Smooth muscle cell (in vitro differentiated cells): ENCODE data around the gene PGA3. TPM values are rescaled to one million over a fixed set of nuclear protein-coding genes. Genes with fewer than 3 reads are reported as not detected.

Experiments
- DNase-seq: peaks from one replicate; lab custom pipeline; 2025; ENCODE audit not compliant: unreplicated experiment; lab: John Stamatoyannopoulos, UW
- H2AFZ ChIP-seq: fragments of 200-600 bp; sonication (generic); 2 replicates; pipeline ENCODE4 v1.6.0; 2016; ENCODE audit warnings: antibody characterized with exemption, low read depth, mild to moderate bottlenecking
- H3F3A ChIP-seq: fragments of 200-600 bp; sonication (generic); 2 replicates; pipeline ENCODE4 v1.6.0; 2017; ENCODE audit warnings: antibody characterized with exemption, low read depth
- H3K27ac ChIP-seq: fragments of 200-600 bp; sonication (generic); 2 replicates; pipeline ENCODE4 v1.5.1; 2016; ENCODE audit warnings: low read depth, mild to moderate bottlenecking
- H3K27me3 ChIP-seq: fragments of 200-600 bp; sonication (generic); 2 replicates; pipeline ENCODE4 v1.6.1; 2016; ENCODE audit warnings: low read depth, mild to moderate bottlenecking
- H3K36me3 ChIP-seq: fragments of 200-600 bp; sonication (generic); 2 replicates; pipeline ENCODE4 v1.5.1; 2016; ENCODE audit warnings: low read depth
- H3K4me1 ChIP-seq: fragments of 200-600 bp; sonication (generic); 2 replicates; pipeline ENCODE4 v1.5.1; 2016; ENCODE audit warnings: low read depth
- H3K4me2 ChIP-seq: fragments of 200-600 bp; sonication (generic); 2 replicates; pipeline ENCODE4 v1.6.0; 2016; ENCODE audit warnings: mild to moderate bottlenecking
- H3K4me3 ChIP-seq: fragments of 200-600 bp; sonication (generic); 2 replicates; pipeline ENCODE4 v1.5.1; 2016; ENCODE audit warnings: mild to moderate bottlenecking
- H3K79me2 ChIP-seq: fragments of 200-600 bp; sonication (generic); 2 replicates; pipeline ENCODE4 v1.6.0; 2016; ENCODE audit warnings: low read depth, mild to moderate bottlenecking
- H3K9ac ChIP-seq: fragments of 200-600 bp; sonication (generic); 2 replicates; pipeline ENCODE4 v1.6.0; 2016; ENCODE audit warnings: low read depth
- H3K9me3 ChIP-seq: fragments of 200-600 bp; sonication (generic); replicated peaks from 2 replicates; pipeline ENCODE4 v1.5.1; 2016; ENCODE audit warnings: low read depth
- H4K20me1 ChIP-seq: fragments of 200-600 bp; sonication (generic); 2 replicates; pipeline ENCODE4 v1.6.0; 2016; ENCODE audit warnings: low read depth
- WGBS: methylation state at CpG from one replicate; pipeline ENCODE4 v1.1.7; 2016; ENCODE audit warnings: low lambda C conversion rate; 5-methylcytosine and 5-hydroxymethylcytosine counted together
- polyA plus RNA-seq: library from polyadenylated mRNA; unstranded; fragments of >200 nt; fragmentation: Nextera tagmentation; extraction: Ambion mirVana; gene quantifications from 2 replicates; pipeline ENCODE4 v1.2.1, GENCODE V29; 2016
- total RNA-seq: library from RNA; depleted of rRNA; stranded (reverse); fragments of >200 nt; gene quantifications from 2 replicates; pipeline ENCODE4 v1.2.3, GENCODE V29; 2014
- TF ChIP-seq, protein P1 (sequence below): fragments of 200-600 bp; sonication (generic); IDR thresholded peaks from 2 replicates; pipeline ENCODE4 v1.5.1; 2017; ENCODE audit warnings: borderline replicate concordance, mild to moderate bottlenecking, antibody characterized with exemption; ENCODE audit not compliant: insufficient read depth, poor library complexity, severe bottlenecking

Gene PGA3
- total and polyA plus RNA-seq, 2 experiments from 2014 or later: not detected

GRCh38 chr11:61168042-61168688 is 35.1 kb upstream of the PGA3 start:
- H3K36me3 ChIP-seq: no peaks in the 10 kb centered on the region
- H3K4me3 ChIP-seq: no peak overlapping the region
- no peaks in the 10 kb centered on the region for H3K79me2 ChIP-seq
- H3F3A ChIP-seq: no peaks in the 10 kb centered on the region
- TF ChIP-seq, protein P1, sequence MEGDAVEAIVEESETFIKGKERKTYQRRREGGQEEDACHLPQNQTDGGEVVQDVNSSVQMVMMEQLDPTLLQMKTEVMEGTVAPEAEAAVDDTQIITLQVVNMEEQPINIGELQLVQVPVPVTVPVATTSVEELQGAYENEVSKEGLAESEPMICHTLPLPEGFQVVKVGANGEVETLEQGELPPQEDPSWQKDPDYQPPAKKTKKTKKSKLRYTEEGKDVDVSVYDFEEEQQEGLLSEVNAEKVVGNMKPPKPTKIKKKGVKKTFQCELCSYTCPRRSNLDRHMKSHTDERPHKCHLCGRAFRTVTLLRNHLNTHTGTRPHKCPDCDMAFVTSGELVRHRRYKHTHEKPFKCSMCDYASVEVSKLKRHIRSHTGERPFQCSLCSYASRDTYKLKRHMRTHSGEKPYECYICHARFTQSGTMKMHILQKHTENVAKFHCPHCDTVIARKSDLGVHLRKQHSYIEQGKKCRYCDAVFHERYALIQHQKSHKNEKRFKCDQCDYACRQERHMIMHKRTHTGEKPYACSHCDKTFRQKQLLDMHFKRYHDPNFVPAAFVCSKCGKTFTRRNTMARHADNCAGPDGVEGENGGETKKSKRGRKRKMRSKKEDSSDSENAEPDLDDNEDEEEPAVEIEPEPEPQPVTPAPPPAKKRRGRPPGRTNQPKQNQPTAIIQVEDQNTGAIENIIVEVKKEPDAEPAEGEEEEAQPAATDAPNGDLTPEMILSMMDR: no peak
- H3K4me1 ChIP-seq: no peaks in the 10 kb centered on the region
- H3K27me3 ChIP-seq: no peaks in the 10 kb centered on the region
- no peaks in the 10 kb centered on the region for H4K20me1 ChIP-seq
- H2AFZ ChIP-seq: no peak overlapping the region
- WGBS: 95% methylated on average over 9 of the region's 9 CpGs
- H3K4me2 ChIP-seq: no peak overlapping the region
- H3K9me3 ChIP-seq: no peaks in the 10 kb centered on the region
- no peak for DNase-seq
- no peak overlapping the region for H3K9ac ChIP-seq
- H3K27ac ChIP-seq: no peak overlapping the region

- WGBS: 86% methylated on average over 1 of the region's 1 CpG
- Histone ChIP-seq H3K4me2 (no peak overlapping the region), H3K4me3 (no peak overlapping the region), H3K79me2 (no peaks in the 10 kb centered on the region), H3K9ac (no peak overlapping the region), H3K4me1 (no peaks in the 10 kb centered on the region), H3F3A (no peaks in the 10 kb centered on the region), H2AFZ (no peak overlapping the region), H3K36me3 (no peaks in the 10 kb centered on the region), H4K20me1 (no peaks in the 10 kb centered on the region), H3K9me3 (no peaks in the 10 kb centered on the region), H3K27ac (no peak overlapping the region), H3K27me3 (no peaks in the 10 kb centered on the region)
- TF ChIP-seq, protein P1: no peak
- DNase-seq: no peak
These were observed 34.5 kb upstream of the PGA3 start for GRCh38 chr11:61168800-61169199.

GRCh38 chr11:61170566-61170965 is 32.7 kb upstream of the PGA3 start:
- Histone ChIP-seq H3K36me3 (no peaks in the 10 kb centered on the region), H3K27me3 (peaks cover 8% of the 10 kb centered on the region), H2AFZ (no peak overlapping the region), H3K4me1 (no peaks in the 10 kb centered on the region), H3K79me2 (no peaks in the 10 kb centered on the region), H3K4me3 (no peak overlapping the region), H3K4me2 (no peak overlapping the region), H3F3A (no peaks in the 10 kb centered on the region), H3K9me3 (no peaks in the 10 kb centered on the region), H3K9ac (no peak overlapping the region), H3K27ac (no peak overlapping the region), H4K20me1 (no peaks in the 10 kb centered on the region)
- 89% methylated on average over 9 of the region's 9 CpGs for WGBS
- TF ChIP-seq, protein P1: no peak
- DNase-seq: no peak

DNA sequence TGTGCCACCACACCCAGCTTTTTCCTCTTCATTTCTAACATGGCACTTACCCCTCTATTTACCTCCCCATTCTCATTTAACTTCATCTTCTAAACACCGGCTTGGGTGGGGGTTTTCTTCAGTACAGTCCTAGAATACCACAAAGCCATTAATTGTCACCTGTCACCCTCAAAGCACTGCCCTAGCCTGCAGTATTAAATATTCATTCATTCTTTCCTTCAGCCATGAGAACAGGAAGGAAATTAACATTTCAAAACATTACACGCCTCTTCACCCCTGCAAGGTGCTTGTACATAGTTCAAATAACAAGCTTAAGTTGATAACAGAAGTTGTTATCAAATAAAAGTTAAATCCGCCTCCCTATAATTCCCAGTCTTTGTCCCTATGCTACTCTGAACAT is 31.4 kb upstream of the PGA3 start:
- DNase-seq: no peak
- no peaks in the 10 kb centered on the region for H3K9me3 ChIP-seq
- no peaks in the 10 kb centered on the region for H4K20me1 ChIP-seq
- no peaks in the 10 kb centered on the region for H3K4me1 ChIP-seq
- no peak overlapping the region for H3K4me2 ChIP-seq
- WGBS: 95% methylated on average over 3 of the region's 3 CpGs
- TF ChIP-seq, protein P1: no peak
- H3K36me3 ChIP-seq: no peaks in the 10 kb centered on the region
- H3F3A ChIP-seq: no peaks in the 10 kb centered on the region
- H3K27ac ChIP-seq: no peak overlapping the region
- H3K4me3 ChIP-seq: no peak overlapping the region
- no peak overlapping the region for H3K9ac ChIP-seq
- peaks cover 8% of the 10 kb centered on the region for H3K27me3 ChIP-seq
- H3K79me2 ChIP-seq: no peaks in the 10 kb centered on the region
- no peak overlapping the region for H2AFZ ChIP-seq
